ENCODE data around the gene GREB1. TPM values are rescaled to one million over a fixed set of nuclear protein-coding genes. Genes with fewer than 3 reads are reported as not detected.

Gene GREB1
- total RNA-seq, 1 donor from 2014 or later = 3.8 TPM

DNA sequence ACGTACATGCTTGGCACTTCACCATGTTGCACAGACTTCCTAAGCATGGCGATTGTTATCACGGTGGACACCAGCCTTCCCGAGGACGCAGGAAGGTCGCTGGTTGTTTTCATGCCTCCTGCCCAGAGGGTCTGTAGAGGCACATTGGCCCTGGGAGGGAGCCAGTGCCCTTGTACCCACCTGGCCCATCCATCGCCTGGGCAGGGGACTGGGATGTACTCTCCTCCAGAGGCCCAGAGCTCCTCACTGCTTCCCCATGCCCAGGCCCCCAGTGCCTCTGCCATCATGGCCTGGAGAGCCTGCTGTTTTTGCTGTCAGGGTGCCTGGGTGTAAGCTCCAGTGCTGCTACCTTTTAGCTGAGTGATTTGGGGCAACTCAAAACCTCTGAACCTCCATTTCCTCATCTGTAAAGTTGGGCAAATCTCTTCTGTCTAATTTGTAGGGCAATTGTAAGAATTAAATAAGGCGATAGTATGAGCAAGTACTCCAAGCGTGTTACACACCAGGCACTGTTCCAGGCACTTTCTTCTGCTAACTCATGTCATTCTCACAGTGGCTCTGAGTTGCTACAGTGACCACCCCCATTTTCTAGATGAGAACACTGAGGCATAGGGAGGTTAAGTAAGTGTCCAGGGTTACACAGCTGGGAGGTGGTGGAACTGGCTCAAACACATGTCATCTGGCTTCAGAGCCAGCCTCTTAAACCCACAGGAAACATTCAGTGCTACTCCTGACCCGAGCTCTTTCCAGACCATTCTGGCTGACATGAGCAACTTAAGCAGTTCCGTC is 45.3 kb downstream of the GREB1 start:
- DNase-seq (ENCODE audit: low spot score) = no peak

DNA sequence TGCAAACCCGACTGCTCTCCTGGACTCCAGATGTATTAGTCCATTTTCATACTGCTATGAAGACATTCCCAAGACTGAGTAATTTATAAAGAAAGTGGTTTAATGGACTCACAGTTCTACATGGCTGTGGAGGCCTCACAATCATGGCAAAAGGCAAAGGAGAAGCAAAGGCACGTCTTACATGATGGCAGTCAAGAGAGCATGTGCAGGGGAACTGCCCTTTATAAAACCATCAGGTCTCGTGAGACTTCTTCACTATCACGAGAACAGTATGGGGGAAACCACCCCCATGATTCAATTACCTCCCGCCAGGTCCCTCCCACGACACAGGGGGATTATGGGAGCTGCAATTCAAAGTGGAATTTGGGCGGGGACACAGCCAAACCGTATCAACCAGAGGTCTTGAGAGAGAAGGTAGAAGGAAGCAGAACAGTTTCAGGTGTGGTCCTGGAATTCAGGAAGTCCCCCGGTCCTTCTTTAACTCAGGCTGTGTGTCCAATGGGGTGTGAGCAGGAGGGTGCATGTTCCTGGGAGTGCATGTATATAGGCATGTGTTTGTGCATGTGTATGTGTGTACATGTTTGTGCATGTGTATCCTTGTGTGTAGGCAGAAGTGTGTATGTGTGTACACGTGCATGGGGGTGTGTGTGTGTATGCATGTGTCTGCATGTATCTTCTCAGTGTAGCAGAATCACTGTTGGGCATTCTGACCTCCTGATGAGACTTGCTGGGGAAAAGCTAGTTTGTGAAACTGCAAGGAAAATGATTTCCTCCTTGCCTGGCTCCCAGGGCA is 46.2 kb downstream of the GREB1 start:
- no peak for DNase-seq (ENCODE audit: low spot score)

DNA sequence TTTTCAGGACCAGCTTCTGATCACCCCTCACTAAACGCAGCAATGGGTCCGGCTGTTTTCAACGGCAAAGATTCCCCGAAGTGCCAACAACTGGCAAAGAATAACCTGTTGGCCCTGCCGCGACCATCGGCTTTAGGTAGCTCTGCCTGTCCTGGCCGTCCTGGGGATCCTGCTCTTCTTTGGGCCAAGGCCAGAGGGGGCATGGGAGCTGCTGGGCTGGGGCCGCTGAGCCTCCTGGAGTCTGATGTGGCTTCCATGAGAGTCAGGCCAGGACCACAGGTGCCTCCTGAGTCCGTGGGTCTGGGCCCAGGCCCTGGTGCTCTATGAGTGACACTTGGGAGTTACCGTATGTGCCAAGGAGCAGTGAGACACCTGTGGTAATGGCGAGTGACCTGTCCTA is 46.9 kb downstream of the GREB1 start:
- no peak for DNase-seq (ENCODE audit: low spot score)

DNA sequence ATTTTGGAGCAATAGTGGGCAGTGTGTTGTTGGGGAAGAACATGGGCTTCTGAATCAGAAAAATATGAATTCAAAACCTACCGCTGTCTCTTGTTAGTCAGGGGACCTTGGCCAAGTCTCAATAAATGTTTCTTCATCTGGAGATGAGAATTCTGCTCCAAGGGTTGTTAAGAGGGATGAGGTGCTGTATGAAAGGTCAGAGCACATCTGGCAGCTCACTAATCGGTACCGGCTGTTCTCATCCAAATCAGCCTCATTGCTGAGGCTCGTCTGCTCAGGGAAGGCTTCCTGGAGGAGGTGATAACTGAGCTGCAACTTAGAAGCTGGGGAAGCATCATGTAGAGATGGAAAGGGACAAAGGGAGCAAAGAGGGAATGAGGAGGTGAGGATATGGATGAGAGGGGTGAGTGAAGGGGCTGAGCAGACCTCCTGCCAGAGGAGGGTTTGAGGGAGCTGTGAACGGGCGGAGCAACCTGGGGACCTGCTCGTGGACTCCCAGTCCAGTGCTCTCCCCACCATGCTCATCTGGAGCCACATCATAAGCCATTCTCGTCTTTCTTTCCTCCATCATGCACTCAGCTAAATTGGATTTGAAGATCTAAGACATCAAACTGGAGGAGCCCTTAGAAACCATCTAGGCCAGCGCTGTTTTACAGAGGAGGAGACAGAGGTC is 47.4 kb downstream of the GREB1 start:
- no peak for DNase-seq (ENCODE audit: low spot score)

DNA sequence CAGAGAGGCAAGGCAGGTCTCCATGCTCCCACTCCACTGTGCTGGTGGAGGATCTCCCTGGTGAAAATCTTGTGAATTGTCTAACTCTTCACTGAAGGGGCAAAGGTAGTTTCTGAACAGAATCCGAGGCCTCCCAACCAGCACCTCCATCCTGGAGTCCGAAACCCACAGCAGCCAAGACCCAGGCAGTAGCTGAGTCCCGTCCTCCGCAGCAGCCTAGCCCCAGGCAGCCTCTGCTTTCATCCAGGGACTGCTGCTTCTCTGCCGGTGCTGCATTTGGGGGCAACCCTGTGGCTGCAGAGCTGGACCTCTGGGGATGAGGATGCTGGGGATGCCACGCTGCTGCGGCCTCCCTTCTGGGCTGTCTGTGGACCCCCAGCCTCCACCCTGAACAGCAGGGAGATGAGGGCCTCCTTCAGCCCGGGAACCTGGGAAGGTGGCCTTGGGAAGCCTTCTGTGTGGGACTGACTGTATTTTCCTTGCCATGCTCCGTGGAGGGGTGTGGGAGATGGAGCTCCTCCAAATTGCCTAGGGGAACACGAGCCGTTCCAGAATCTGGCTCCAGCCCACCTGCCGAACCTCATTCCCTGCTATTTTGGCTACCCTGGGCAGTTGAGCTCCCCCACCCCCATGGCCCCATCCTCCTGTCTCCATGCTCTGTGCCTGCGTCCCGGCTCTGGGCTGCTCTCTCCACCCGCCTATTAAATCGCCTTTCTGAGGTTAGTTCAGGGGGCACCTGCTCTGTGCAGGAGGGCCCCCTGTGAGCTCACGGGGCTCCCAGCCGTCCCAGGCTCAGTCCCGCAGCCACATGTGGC is 48.2 kb downstream of the GREB1 start:
- DNase-seq (ENCODE audit: low spot score) = no peak

DNA sequence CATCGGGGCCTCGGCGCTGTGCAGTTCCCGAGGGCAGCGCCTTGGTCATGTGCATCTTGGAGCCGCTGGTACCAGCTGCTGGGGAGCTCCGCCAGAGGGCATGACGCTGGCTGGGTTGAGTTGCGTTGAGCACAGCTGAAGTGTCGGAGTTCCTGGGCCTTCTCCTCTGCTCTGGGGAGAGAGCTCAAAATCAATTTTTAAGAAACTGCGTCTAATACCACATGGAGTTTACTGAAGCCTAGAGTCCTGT is 48.7 kb downstream of the GREB1 start:
- DNase-seq (ENCODE audit: low spot score) = no peak

DNA sequence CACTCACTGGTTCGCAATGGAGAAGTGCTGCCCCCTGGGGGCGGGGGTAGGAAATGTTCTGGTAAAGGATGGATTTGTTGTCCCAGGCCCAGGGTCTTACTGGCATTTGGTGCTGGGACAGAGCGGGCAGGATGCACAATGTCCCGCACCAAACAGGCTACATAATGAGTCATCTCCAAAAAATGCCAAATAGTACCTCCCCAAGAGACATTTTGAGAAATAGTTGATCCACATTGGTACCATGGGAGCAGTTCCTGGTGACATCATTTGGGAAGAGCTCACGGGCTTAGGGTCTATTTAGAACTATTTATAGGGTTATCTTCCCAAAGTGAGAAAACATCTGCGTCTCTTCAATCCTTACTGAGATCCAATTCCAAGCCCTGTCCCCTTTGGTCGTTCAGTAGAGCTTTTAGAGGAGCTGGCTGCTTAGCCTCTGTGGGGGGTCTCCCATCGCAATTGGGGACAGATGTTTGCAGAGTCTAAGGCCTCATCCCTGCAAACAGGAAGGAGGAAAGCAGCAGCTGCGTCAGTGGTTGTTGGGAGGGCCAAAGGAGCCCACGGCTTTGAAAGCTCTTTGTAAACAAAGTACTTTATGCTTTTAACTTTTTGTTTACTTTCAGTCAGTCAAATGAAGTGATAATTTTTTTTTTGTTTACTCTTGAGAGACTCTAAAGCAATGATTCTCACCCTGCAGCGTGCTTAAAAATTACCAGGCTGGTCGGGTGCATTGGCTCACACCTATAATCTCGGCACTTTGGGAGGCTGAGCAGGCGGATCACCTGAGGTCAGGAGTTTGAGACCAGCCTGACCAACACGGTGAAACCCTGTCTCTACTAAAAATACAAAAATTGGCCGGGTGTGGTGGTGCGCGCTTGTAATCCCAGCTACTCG is 49.3 kb downstream of the GREB1 start:
- DNase-seq (ENCODE audit: low spot score) = no peak

DNA sequence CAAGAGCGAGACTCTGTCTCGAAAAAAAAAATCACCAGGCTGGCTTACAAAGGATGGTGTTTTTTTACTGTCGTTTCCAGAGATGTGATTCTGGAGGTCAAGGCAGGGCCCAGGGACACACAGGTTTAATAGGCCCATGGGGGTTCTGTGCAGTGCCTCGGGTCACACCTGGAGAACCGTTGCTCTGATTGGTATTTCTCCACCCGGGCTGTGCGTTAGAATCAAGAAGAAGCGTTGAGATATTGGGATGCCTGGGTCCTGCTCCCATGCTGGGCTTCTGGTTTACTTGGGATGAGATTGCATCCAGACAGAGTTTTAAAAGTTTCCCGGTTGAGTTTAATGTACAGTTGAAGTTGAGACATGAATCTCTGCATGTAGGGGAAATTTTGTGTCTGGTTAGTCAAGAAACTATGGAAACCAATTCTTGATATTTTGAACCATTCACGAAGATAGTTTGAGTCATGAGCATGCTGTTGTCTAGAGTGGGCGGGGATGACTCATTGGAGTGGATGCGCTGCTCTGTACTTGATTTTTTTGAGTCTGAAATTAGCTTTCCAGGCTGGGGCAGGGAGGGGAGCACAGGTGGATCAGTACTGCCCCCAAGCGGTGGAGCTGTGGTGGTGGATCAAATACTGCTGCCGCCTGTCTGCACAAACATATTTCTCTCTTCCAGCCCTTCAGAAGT is 50.1 kb downstream of the GREB1 start:
- DNase-seq (ENCODE audit: low spot score) = no peak

DNA sequence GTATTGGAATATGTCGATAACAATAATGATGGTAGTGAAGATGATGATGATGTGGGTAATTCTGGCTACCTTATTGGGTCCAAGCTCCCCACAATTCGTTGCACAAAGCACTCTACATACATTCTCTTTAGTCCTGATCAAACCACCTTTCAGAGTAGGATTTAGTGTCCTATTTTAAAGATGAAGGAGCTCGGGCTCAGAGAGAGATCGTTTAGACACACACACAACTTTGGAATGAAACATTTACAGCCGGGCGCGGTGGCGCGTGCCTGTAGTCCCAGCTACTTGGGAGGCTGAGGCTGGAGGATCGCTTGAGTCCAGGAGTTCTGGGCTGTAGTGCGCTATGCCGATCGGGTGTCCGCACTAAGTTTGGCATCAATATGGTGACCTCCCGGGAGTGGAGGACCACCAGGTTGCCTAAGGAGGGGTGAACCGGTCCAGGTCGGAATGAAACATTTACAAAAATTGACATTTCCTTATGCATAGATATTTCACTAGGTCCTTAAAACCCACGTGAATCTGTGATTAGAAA is 50.7 kb downstream of the GREB1 start:
- DNase-seq (ENCODE audit: low spot score) = no peak

DNA sequence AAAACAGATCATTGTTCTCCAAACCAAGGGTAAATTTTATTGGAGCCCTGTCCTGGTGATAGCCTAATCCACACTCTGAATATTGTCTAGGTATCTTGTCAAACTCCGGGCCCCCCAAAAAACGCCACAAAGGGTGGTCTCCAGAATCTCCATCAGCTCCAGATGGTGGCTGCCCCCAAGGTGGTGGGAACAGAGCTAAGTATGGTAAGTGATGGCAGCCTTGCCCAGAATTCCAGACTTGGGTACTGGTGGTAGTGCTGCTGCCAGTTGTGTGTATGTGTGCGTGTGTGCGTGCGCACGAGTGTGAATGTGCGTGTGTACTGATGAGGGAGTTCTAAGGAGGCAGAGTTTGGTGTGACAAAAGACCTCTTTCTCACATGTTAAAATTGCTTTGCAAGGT is 51.2 kb downstream of the GREB1 start:
- DNase-seq (ENCODE audit: low spot score) = no peak

DNA sequence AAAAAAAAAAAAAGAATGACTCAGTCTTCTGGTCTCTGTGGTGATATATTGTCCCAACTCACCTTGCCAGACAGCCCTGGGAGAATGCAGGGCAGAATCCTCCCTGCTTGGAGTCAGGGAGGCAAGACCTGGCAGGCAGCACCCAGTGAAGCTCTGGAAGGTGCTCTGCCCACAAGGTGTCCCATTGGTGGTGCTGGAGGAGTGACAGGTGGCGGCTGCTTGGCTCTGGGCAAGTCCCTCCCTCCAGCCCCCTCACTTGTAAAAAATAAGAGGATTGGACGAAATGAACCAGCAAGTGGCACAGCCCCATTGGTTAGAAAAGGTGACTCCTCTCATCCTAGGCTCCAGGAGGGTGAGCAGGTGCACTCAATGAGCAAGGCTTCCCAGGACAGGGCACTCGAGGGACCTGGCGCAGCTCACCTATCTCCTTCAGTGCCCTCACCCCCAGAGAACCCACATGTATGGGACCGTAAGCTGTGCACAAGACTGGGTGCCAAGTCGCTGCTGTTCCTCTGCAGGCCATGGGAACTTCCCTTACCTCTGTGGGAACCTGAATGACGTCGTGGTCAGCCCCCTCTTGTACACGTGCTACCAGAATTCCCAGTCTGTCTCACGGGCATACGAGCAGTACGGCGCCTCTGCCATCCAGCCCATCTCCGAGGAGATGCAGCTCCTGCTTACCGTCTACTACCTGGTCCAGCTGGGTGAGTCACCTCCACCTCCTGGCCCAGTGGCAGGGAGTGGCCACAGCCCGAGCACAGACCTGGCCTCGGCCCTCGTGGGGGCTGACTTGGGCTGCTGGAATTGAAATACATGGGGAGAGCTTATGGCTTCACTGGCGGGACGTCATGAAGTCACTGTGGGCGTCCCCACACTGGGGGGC is 54.6 kb downstream of the GREB1 start:
- DNase-seq (ENCODE audit: low spot score) = no peak

DNA sequence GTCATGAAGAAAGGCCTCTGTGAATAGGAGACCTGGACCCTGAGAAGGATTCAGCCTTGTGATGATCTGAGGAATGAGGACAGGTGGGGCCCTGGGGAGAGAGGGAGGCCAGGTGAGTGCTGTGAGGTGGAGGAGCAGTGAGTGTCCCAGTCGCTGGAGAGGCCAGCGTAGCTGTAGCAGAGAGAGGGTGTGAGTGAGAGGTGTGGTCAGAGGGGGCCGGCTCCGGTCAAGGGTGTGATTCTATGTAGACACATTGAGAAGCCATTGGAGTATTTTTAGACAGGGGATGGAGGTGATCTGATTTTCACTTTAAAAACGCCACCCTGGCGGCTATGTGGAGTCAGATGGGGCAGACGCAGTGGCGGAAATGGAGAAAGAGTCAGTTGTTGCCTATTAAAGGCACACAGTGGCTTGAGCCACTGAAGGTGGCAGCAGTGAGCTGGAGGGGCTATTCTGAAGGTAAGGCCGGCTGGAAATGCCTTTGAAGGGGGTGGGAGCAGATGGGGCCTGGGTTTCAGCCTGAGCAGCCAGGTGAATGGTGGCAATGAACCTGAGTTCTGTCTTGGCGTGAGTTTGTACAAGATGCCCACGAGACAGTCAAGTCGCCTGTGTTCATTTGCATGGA is 55.6 kb downstream of the GREB1 start:
- DNase-seq (ENCODE audit: low spot score) = no peak

DNA sequence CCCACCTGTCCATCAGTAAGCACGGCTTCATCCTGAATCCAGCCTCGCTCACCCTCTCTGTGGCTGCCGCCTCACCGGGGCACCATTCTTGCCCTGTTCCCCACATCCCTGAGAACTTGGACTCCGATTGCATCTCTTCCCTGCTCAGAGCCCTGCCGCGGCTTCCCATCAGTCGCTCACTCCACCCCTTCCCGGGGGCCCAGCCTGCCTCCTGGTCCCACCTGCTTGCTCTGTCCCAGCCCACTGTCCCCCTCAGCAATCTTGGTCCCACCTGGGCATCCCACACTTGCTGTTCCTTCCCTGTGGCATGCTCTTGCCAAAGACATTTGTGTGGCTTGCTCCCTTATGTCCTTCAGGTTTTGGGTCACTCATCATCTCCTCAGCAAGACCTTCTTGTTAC is 56.3 kb downstream of the GREB1 start:
- DNase-seq (ENCODE audit: low spot score) = no peak

DNA sequence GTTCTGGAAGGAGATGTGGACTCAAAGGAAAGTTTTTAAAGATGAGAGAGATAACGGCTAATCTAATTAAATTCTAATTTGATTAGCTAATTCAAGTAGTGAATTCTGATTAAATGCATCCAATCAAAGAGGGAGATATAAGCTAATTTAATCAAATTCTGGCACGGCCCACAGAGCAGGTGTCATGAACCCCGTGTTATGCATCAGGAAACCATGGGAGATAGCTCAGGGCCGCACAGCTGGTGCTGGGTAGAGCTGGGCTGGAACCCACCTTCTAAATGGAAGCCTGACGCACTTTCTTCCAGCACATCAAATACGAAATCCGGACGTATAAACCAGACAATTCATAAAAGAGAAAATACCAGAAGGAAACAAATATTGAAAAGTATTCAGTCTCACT is 57.2 kb downstream of the GREB1 start:
- DNase-seq (ENCODE audit: low spot score) = no peak

DNA sequence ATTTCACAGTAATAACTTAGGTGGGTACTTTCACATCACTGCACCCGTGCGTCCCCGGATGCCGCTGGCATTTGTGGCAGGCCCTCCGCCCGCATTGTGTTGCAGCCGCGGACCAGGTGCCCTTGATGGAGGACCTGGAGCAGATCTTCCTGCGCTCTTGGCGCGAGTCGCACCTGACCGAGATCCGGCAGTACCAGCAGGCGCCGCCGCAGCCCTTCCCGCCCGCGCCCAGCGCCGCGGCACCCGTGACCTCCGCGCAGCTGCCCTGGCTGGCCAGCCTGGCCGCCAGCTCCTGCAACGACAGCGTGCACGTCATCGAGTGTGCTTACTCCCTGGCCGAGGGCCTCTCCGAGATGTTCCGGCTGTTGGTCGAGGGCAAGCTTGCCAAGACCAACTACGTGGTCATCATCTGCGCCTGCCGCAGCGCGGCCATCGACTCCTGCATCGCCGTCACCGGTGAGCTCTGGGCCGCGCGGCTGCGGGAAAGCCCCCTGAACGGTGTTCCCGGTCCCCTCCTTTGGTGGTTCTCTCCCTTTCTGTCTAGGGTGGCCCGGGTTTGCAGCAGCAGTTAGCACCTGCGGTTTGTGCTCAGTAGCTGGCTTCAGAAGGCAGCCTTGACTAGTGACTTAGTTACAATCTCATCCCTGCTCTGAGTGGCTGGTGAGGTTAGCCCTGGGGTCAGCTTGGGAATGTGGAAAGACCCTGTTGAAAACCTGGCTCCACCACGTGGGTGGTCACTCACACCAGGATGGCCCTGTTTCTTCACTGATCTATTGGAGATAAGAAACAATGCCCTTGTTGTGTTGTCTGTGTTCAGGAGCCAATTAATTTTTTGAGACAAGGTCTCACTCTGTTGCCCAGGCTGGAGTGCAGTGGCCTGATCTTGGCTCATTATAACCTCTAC is 59.1 kb downstream of the GREB1 start:
- no peak for DNase-seq (ENCODE audit: low spot score)

DNA sequence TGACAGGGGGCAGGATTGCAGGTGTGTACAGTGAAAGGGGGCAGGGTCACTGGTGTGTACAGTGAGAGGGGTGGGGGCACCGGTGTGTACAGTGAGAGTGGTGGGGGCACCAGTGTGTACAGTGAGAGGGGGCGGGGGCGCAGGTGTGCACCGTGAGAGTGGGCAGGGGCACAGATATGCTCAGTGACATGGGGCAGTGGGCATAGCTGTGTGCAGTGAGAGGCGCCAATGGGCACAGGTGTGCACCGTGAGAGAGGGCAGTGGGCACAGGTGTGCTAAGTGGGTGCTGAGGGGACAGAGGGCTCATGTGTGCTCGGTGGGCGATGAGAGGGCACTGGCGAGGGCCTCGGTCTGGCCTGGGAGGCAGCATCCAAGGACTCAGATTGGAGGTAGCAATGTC is 63.0 kb downstream of the GREB1 start:
- DNase-seq (ENCODE audit: low spot score) = no peak

DNA sequence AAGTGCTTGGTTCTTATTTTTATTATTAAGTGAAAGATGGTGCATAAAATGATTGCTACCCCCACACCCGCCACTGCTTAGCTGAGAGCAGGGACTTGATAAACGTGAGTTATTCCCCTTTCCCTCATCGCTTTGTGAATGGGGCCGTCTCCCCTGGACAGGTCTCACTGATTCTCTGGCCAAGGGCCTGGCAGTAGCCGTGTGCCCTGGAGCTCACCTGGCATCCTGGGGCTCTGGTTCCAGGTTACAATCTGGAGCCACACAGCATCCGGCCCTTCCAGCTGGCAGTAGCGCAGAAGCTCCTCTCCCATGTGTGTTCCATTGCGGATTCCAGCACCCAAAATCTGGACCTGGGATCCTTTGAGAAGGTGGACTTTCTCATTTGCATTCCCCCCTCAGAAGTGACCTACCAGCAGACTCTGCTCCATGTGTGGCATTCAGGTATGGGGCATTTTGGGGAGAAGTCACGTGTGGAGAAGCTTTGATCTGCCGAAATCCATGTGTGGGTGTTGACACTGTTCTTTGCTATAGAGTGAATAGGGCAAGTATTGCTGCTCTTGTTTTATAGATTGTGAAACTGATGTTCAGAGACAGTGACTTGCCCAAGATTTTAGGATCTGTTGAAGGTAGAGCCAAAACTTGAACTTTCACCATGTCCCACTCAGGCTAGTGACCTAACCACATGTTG is 63.8 kb downstream of the GREB1 start:
- no peak for DNase-seq (ENCODE audit: low spot score)

Measured in mesenteric fat pad (tissue), 1 donor.